AG04450 (cell line): Measurements from ENCODE around the gene MIER3. TPM values are rescaled to one million over a fixed set of nuclear protein-coding genes. Genes with fewer than 3 reads are reported as not detected.
"Not testable (repeated sequence)": the region's sequence is repeated elsewhere in the genome, so short reads cannot be mapped to it uniquely, and the experiment has no call there.

Source experiments
- CTCF ChIA-PET: fragments of 300-600, 350-600 bp; formaldehyde crosslinking; extraction: SDS; loops from one replicate; lab custom pipeline; 2022; ENCODE audit warnings: antibody characterized with exemption, inconsistent platforms; lab: Charles Lee
- POLR2A ChIA-PET: fragments of 350-600 bp; formaldehyde crosslinking; extraction: SDS; loops from one replicate; lab custom pipeline; 2021; ENCODE audit warnings: antibody characterized with exemption, inconsistent platforms; lab: Yijun Ruan, JAX
- DNase-seq: peaks from one replicate; pipeline ENCODE4 v3.0.0-alpha.2; 2011; ENCODE audit warnings: low read depth, low spot score
- H3K27ac ChIP-seq: one replicate; pipeline ENCODE4 v1.5.1; 2012; ENCODE audit warnings: low read depth, low read length, control low read depth
- H3K27me3 ChIP-seq: one replicate; pipeline ENCODE4 v1.6.0; 2012; ENCODE audit warnings: low read length; ENCODE audit not compliant: control insufficient read depth, insufficient read depth
- H3K4me3 ChIP-seq: 2 replicates; pipeline ENCODE4 v1.5.1; 2011; ENCODE audit warnings: mild to moderate bottlenecking, low read depth, low read length, control low read depth
- H3K9me3 ChIP-seq: 2 replicates; pipeline ENCODE4 v1.5.1; 2012; ENCODE audit warnings: low read length; ENCODE audit not compliant: control insufficient read depth, insufficient read depth
- CTCF ChIP-seq: IDR thresholded peaks from 2 replicates; pipeline ENCODE4 v1.5.1; 2011; ENCODE audit warnings: low read depth, low read length, control low read depth, inconsistent platforms
- polyA plus RNA-seq: library from polyadenylated mRNA; depleted of rRNA; stranded (reverse); fragments of >200 nt; gene quantifications from 2 replicates; pipeline ENCODE4 v1.2.3, GENCODE V29; 2011

MIER3 gene
- polyA plus RNA-seq, 1 experiment: 19.4 TPM

DNA sequence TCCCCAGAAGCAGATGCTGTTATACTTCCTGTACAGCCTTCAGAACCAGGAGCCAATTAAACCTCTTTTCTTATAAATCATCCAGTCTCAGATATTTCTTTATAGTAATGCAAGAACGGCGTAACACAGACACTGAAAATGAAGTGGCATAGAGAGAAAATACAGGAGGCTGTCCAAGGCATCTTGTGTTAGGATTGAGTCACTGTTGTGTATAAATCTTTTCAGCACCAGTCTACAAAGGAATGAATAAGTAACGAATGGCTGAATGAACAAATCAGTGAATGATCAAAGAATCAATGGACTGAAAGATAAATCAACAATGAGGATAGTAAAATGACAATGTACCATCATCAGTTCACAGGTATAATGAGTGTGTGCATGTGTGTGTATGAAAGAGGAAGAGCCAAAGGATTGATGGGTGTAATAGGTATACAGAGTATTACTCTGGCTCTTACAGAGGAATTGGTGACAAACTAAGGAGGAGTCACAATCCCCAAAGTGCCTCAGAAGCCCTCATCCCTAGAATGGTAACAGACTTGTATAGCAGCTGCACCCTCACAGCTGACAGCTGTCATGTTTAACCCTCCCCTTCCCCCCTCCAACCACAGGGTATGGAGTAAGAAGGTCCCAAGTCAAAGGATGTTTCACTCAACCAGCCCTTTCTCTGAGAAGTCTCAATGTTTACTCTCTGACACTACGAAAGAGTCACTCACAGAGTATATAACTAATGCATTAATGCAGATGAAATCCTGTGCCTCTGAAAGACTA is 29.8 kb upstream of the MIER3 start:
- POLR2A ChIA-PET: no interaction called here
- CTCF ChIA-PET: no interaction called here
- Histone ChIP-seq H3K9me3 (no peaks in the 10 kb centered on the region), H3K27ac (no peak overlapping the region), H3K4me3 (no peak overlapping the region), H3K27me3 (no peaks in the 10 kb centered on the region)
- no peak for TF ChIP-seq CTCF
- no peak for DNase-seq

DNA sequence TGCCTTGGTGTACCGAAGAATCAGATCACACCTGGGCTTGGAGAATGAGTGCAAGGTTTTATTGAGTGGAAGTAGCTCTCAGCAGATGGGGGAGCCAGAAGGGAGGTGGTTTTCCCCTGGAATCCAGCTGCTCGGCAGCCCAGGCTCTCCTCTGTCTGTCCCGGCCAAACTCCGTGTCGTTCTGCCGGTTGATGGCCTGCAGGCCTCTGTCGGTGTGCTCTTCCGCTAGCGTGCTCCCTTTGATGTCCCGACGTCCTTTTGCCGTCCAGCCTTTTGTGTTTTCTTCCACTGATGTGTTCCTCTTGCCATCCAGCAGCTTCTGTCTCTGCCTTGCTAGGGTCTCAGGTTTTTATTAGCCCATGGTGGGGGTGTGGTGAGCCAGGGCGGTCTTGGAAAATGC is 28.0 kb upstream of the MIER3 start:
- CTCF ChIA-PET: no interaction called here
- POLR2A ChIA-PET: no interaction called here
- Histone ChIP-seq H3K4me3 (no peak overlapping the region), H3K9me3 (no peaks in the 10 kb centered on the region), H3K27ac (no peak overlapping the region), H3K27me3 (no peaks in the 10 kb centered on the region)
- no peak for DNase-seq
- TF ChIP-seq CTCF: no peak

DNA sequence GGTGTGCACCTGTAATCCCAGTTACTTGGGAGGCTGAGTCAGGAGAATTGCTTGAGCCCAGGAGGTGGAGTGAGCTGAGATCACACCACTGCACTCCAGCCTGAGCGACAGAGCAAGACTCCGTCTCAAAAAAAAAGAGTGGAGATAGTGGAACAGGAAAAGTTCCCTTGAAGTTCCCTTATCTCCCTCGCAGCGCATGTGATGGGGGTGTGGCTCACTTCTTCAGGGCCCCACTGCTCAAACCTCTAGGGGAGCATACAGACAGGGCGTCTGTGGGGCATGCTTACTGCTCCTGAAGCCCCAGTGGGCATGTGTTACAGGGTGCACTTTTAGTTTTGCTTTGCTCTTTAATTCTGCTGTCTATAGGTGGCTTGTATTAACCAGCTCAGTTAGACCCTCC is 27.6 kb upstream of the MIER3 start:
- H3K27me3 ChIP-seq, H3K27ac ChIP-seq, POLR2A ChIA-PET, H3K9me3 ChIP-seq, H3K4me3 ChIP-seq, DNase-seq, CTCF ChIA-PET: not testable (repeated sequence)

DNA sequence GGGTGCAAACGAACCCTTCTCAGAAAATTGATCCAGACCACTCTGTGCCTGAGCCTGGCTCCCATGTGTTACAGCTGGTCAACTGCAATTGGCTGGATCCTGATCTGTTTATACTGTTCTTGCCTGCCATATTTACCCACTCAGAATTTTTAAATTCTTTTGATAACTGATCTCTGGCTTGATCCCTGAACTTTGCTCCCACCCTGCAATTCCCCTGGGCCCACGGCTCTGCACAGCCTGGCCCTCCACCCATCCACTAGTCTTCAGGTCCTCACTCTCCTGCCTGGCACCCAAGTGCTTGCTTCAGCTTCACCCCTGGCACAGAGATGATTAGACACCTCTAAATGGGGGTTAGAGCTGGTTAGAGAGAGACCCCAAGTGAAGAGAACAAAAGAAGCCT is 25.9 kb upstream of the MIER3 start:
- ChIA-PET CTCF (no interaction called here), POLR2A (no interaction called here)
- Histone ChIP-seq H3K27me3 (peaks cover 2% of the 10 kb centered on the region), H3K9me3 (no peaks in the 10 kb centered on the region), H3K27ac (no peak overlapping the region), H3K4me3 (no peak overlapping the region)
- DNase-seq: no peak
- TF ChIP-seq CTCF: no peak

DNA sequence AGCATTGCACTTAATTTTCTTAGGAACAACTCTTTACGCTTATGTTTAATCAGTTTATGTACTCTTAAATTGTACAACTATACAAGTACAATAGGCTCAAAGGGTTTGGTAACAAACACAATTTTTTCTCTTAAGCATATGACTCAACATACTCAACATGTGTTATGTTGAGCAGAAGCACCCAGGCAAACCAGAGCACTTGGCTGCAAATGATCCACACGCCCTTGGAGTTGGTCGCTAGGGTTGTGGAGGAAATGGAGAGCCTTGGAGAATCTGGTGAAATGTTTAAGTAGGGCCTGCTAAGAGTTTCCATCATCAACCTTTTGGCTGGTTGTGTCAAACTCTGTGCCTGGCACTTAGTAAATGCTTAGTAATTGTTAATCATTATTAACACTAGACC is 25.1 kb upstream of the MIER3 start:
- no peaks in the 10 kb centered on the region for H3K9me3 ChIP-seq
- ChIA-PET POLR2A (no interaction called here), CTCF (no interaction called here)
- no peak for TF ChIP-seq CTCF
- H3K27me3 ChIP-seq: peaks cover 6% of the 10 kb centered on the region
- DNase-seq: no peak
- H3K4me3 ChIP-seq: no peak overlapping the region
- H3K27ac ChIP-seq: no peak overlapping the region
